Right lobe of liver (tissue), 6 donors: ENCODE results near the gene NEDD4L. TPM values are rescaled to one million over a fixed set of nuclear protein-coding genes. Genes with fewer than 3 reads are reported as not detected.
A peak's percentile ranks its signal among the peaks of the same experiment; 100 is the strongest.

Experiments used
- ATAC-seq, 4 donors: fragments of 200-7000 bp; cut with Tn5 transposase; one replicate each; pipeline ENCODE4 v1.9.1; 2020; ENCODE audit warnings: mild to moderate bottlenecking in 4 of 4, moderate library complexity in 4 of 4
- DNase-seq, 3 donors: peaks; one replicate each; pipeline ENCODE4 v3.0.0-alpha.2; 2020
- H3K27ac ChIP-seq, 3 donors: fragments of 200-600 bp; one replicate each; pipeline ENCODE4 v1.8.0; 2022
- H3K27me3 ChIP-seq, 2 donors: fragments of 200-600 bp; one replicate each; pipeline ENCODE4 v1.8.0; 2022
- H3K36me3 ChIP-seq, 4 donors: fragments of 200-600 bp; sonication (generic) in 1 of 4; one replicate each; pipeline versions ENCODE4 v1.5.1 to v1.8.0; 2017 to 2022; ENCODE audit warnings: control low read depth in 1 of 4
- H3K4me1 ChIP-seq, 4 donors: fragments of 200-600 bp; sonication (generic) in 1 of 4; one replicate each; pipeline versions ENCODE4 v1.5.1 to v1.8.0; 2017 to 2022; ENCODE audit warnings: control low read depth in 1 of 4
- H3K4me3 ChIP-seq, 3 donors: fragments of 200-600 bp; one replicate each; pipeline ENCODE4 v1.8.0; 2022
- H3K9me3 ChIP-seq, 4 donors: fragments of 200-600 bp; sonication (generic) in 1 of 4; one replicate each; pipeline versions ENCODE4 v1.5.1 to v1.8.0; 2017 to 2022; ENCODE audit warnings: control low read depth in 1 of 4
- POLR2A ChIP-seq: fragments of 450-650 bp; IDR thresholded peaks from one replicate; pipeline ENCODE4 v1.6.1; 2017; ENCODE audit warnings: antibody characterized with exemption, mild to moderate bottlenecking
- WGBS: methylation state at CpG from one replicate; pipeline ENCODE4 v1.1.6; 2018; ENCODE audit warnings: low coverage, low lambda C conversion rate; ENCODE audit not compliant: insufficient coverage; ENCODE audit errors: missing lambda C conversion rate; 5-methylcytosine and 5-hydroxymethylcytosine counted together
- intact Hi-C, 2 donors: fragments of 100-400 bp; cut with DNase I; formaldehyde crosslinking; loops; one replicate each; pipeline versions ENCODE4 v1.11.2 to v1.14.1; 2022
- total RNA-seq, 6 experiments: library from RNA; depleted of rRNA in 2 of 6; stranded (reverse); fragments of >200 nt in 2 of 6; fragmentation: NEBNext Ultra II Directional in 3 of 6; extraction: Animal tissue kit (Norgen Biotek cat#: 25700) in 3 of 6; gene quantifications; one replicate each; pipeline versions ENCODE4 v1.1.0 to v1.2.4, GENCODE V29; 2016 to 2023
- TF ChIP-seq, protein P1 (sequence below), 4 donors: fragments of 200-600 bp in 3 of 4; fragments of 450-650 bp in 1 of 4; IDR thresholded peaks; one replicate each; pipeline versions ENCODE4 v1.5.1 to v1.8.0; 2016 to 2022; ENCODE audit warnings: antibody characterized with exemption in 4 of 4, mild to moderate bottlenecking in 2 of 4
- donor health status: DM: no; HTN: yes; CAD: no.
- donor health status: DM: no; HTN: no; CAD: no.
- donor health status: DM: no; HTN: no; CAD: no.
- donor health status: DM: no; HTN: yes; CAD: no.
- donor health status: DM: no; HTN: yes; CAD: no.

Gene NEDD4L
- total RNA-seq, 6 experiments from 2014 or later, result 21.5 to 41.0 (median 33.2) TPM

DNA sequence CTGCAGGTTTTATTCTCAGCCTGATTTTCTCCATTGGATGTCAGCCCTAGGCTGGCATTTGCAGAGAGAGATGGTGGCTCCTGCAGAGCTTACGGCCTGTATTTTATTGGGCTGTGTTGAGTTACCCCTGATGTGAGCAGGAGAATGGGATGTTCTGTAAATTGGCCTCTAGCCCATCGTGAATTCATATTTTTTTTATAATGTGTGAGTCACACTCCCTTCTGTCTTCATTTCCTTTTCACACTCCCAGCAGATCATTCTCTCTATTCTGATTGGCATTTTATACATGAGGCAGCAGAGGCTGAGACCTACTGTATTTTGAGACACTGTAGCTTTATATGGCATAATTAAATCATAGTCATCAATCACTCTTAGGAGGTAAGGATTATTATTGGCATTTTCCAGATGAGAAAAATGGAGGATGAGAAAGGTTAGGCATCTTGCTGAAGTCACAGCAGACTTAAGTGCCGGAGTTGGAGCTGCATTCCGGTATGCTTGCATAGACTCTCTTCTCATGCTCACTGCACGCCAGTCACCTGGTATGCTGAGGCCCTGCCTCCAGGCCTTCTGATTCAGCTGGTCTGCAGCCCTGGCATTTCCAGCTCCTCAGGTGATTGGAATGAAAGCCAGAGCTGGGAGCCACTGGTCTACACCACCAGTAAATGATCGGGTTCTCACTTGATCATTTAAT, 142.4 kb downstream of the NEDD4L start:
- ATAC-seq, result no peak
- DNase-seq, result no peak
- intact Hi-C loops, result loop anchor here in 1 of 2 donors (5.0 kb wide), 1 partner anchor 149 kb away; no protein-coding TSS in a partner anchor

DNA sequence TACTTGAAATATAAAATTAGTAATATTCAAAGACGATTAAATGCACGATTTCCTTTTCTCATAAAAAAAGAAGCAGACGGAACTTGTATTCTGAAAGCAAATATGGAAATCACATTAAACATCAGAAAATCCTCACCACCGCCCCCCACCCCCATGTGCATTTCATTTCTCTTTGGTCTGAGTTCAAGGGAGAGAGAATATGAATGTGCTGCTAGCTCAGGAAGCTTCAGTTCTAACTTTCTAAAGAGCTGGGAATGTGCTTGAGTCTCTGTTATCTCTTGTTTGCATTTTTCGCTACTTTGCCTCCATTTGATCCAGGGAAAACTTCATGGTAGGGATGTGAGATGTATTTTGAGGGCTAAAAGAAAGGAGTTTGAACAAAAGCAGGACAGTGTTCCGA, 143.6 kb downstream of the NEDD4L start:
- intact Hi-C loops, result loop anchor here in 1 of 2 donors (5.0 kb wide), 1 partner anchor 150 kb away; no protein-coding TSS in a partner anchor
- Histone ChIP-seq H3K36me3 (no peaks in the 10 kb centered on the region), H3K27me3 (no peaks in the 10 kb centered on the region), H3K9me3 (no peaks in the 10 kb centered on the region), H3K4me3 (no peak overlapping the region), H3K4me1 (no peaks in the 10 kb centered on the region), H3K27ac (no peak overlapping the region)
- DNase-seq (no peak), ATAC-seq (no peak)
- WGBS, result 86% methylated on average over 5 of the region's 6 CpGs
- no peak for TF ChIP-seq POLR2A
- TF ChIP-seq, protein P1, sequence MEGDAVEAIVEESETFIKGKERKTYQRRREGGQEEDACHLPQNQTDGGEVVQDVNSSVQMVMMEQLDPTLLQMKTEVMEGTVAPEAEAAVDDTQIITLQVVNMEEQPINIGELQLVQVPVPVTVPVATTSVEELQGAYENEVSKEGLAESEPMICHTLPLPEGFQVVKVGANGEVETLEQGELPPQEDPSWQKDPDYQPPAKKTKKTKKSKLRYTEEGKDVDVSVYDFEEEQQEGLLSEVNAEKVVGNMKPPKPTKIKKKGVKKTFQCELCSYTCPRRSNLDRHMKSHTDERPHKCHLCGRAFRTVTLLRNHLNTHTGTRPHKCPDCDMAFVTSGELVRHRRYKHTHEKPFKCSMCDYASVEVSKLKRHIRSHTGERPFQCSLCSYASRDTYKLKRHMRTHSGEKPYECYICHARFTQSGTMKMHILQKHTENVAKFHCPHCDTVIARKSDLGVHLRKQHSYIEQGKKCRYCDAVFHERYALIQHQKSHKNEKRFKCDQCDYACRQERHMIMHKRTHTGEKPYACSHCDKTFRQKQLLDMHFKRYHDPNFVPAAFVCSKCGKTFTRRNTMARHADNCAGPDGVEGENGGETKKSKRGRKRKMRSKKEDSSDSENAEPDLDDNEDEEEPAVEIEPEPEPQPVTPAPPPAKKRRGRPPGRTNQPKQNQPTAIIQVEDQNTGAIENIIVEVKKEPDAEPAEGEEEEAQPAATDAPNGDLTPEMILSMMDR (IDR thresholded peaks at IDR 0.05), result no peak

More for the DNA sequence above, 142.4 kb downstream of the NEDD4L start:
- H3K4me1 ChIP-seq, result no peaks in the 10 kb centered on the region
- H3K9me3 ChIP-seq, result no peaks in the 10 kb centered on the region
- H3K36me3 ChIP-seq, result no peaks in the 10 kb centered on the region
- H3K27ac ChIP-seq, result no peak overlapping the region
- 85% methylated on average over 5 of the region's 6 CpGs for WGBS
- H3K4me3 ChIP-seq, result no peak overlapping the region
- TF ChIP-seq POLR2A, result no peak
- TF ChIP-seq, protein P1 (IDR thresholded peaks at IDR 0.05), result no peak
- H3K27me3 ChIP-seq, result no peaks in the 10 kb centered on the region

DNA sequence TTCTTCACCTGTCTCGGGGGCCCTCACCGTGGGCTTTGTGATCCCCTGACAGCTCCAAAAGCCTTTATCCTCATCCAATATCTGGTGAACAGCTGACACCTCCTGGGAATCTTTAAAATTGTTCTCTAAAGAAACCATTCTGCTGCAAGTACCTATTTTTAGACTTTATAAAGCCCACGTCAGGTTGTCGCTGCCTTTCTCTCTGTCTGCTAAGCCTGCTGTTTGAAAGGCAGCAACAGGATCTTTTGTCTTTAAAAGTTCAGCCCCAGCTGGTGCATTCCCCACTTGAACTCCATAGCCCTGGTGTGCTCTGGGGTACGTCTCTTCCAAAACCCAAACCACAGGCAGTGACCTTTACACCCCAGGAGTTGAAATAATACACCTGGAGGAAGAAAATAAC, 145.0 kb downstream of the NEDD4L start:
- ATAC-seq, result no peak
- H3K27me3 ChIP-seq, result no peaks in the 10 kb centered on the region
- H3K9me3 ChIP-seq, result no peaks in the 10 kb centered on the region
- no peak for TF ChIP-seq POLR2A
- TF ChIP-seq, protein P1 (IDR thresholded peaks at IDR 0.05), result no peak
- 62% methylated on average over 3 of the region's 5 CpGs for WGBS
- no peaks in the 10 kb centered on the region for H3K36me3 ChIP-seq
- intact Hi-C loops, result loop anchor here in 1 of 2 donors (5.0 kb wide), 1 partner anchor 152 kb away; no protein-coding TSS in a partner anchor
- H3K27ac ChIP-seq, result no peak overlapping the region
- no peak overlapping the region for H3K4me3 ChIP-seq
- no peaks in the 10 kb centered on the region for H3K4me1 ChIP-seq
- DNase-seq, result no peak

DNA sequence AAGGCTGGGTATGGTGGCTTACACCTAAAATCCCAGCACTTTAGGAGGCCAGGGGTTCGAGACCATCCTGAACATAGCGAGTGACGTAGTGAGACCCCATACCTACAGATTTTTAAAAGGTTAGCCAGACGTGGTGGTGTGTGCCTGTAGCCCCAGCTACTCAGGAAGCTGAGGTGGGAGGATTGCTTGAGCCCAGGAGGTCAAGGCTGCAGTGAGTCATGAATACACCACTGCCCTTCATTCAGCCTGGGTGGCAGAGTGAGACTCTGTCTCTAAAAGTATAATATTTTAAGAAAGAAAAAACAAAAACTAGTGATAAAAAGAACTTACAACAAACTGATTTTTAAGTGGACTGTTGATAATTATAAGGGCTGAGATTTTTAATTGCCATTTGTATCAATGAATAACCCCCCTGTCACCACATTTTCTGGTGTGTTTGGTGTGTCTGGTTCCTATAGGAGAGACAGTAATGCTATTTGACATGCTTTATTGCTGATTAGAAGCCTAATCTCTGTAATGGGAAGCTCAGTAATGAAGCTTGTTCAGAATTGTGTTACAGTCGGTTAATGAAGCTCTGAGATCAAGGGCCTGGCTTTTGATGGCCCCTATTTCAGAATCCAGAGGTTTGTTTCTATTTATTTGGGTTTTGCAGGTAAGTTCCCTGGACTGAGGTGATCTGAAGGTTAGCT, 147.0 kb downstream of the NEDD4L start:
- Histone ChIP-seq H3K4me1 (peaks cover 0 to 9% (median 0%) of the 10 kb centered on the region in 4 donors), H3K9me3 (no peaks in the 10 kb centered on the region), H3K4me3 (no peak overlapping the region), H3K27me3 (no peaks in the 10 kb centered on the region), H3K36me3 (no peaks in the 10 kb centered on the region), H3K27ac (no peak overlapping the region)
- no peak for TF ChIP-seq POLR2A
- TF ChIP-seq, protein P1 (IDR thresholded peaks at IDR 0.05), result no peak
- DNase-seq, result no peak
- WGBS, result 81% methylated on average over 5 of the region's 5 CpGs
- peak in 1 of 4 donors; percentile 66 for ATAC-seq
- intact Hi-C loops, result no loop called here
